Mesenchymal stem cell (in vitro differentiated cells and primary cell): ENCODE data around the gene CD28.
A peak's percentile ranks its signal among the peaks of the same experiment; 100 is the strongest.

Source experiments
- DNase-seq: peaks from one replicate; pipeline ENCODE4 v3.0.0-alpha.2; 2013
- H2AFZ ChIP-seq: one replicate; pipeline ENCODE4 v1.6.1; 2013; ENCODE audit warnings: low read depth, mild to moderate bottlenecking, control low read depth, inconsistent platforms, low read length, moderate library complexity
- H2AK5ac ChIP-seq: 2 replicates; pipeline ENCODE4 v1.6.1; 2013; ENCODE audit warnings: low read length, moderate library complexity, mild to moderate bottlenecking, inconsistent platforms; ENCODE audit not compliant: severe bottlenecking
- H2BK120ac ChIP-seq: one replicate; pipeline ENCODE4 v1.6.1; 2013; ENCODE audit warnings: low read depth, mild to moderate bottlenecking, inconsistent platforms, low read length, moderate library complexity
- H2BK12ac ChIP-seq, 2 experiments: one replicate each; pipeline ENCODE4 v1.6.1; 2013; ENCODE audit warnings: inconsistent platforms in 2 of 2, low read length in 2 of 2, mild to moderate bottlenecking in 2 of 2, moderate library complexity in 2 of 2, control low read depth in 1 of 2
- H2BK15ac ChIP-seq: one replicate; pipeline ENCODE4 v1.6.1; 2013; ENCODE audit warnings: mild to moderate bottlenecking, low read depth, inconsistent platforms; ENCODE audit not compliant: poor library complexity, severe bottlenecking
- H2BK5ac ChIP-seq: 2 replicates; pipeline ENCODE4 v1.6.1; 2013; ENCODE audit warnings: low read depth, mild to moderate bottlenecking, low read length, control low read depth, inconsistent platforms; ENCODE audit not compliant: poor library complexity, severe bottlenecking
- H3K14ac ChIP-seq, 2 experiments: one replicate each; pipeline ENCODE4 v1.6.1; 2013; ENCODE audit warnings: inconsistent platforms in 2 of 2, low read length in 2 of 2, control low read depth in 1 of 2, mild to moderate bottlenecking in 1 of 2, moderate library complexity in 1 of 2
- H3K18ac ChIP-seq, 2 experiments: one replicate each; pipeline ENCODE4 v1.6.1; 2013; ENCODE audit warnings: inconsistent platforms in 2 of 2, low read length in 2 of 2, control low read depth in 1 of 2, low read depth in 1 of 2, mild to moderate bottlenecking in 1 of 2
- H3K23ac ChIP-seq, 2 experiments: one replicate each; pipeline ENCODE4 v1.6.1; 2013; ENCODE audit warnings: inconsistent platforms in 2 of 2, low read length in 2 of 2, mild to moderate bottlenecking in 2 of 2, moderate library complexity in 2 of 2, control low read depth in 1 of 2
- H3K27ac ChIP-seq: 2 replicates; pipeline ENCODE4 v1.5.1; 2013; ENCODE audit warnings: mild to moderate bottlenecking, moderate library complexity, low read length, control low read depth, inconsistent platforms; ENCODE audit not compliant: poor library complexity, severe bottlenecking
- H3K27me3 ChIP-seq, 2 experiments: 2 replicates each; pipeline versions ENCODE4 v1.6.1 to v1.7.0; 2013; ENCODE audit warnings: low read length in 2 of 2, mild to moderate bottlenecking in 2 of 2, moderate library complexity in 2 of 2, control low read depth in 1 of 2, inconsistent platforms in 1 of 2; ENCODE audit not compliant: control insufficient read depth in 1 of 2, insufficient read depth in 1 of 2
- H3K36me3 ChIP-seq, 2 experiments: 2 replicates each; pipeline versions ENCODE4 v1.6.1 to v1.7.0; 2013; ENCODE audit warnings: low read length in 2 of 2, control low read depth in 1 of 2, inconsistent platforms in 1 of 2, low read depth in 1 of 2, mild to moderate bottlenecking in 1 of 2; ENCODE audit not compliant: insufficient read depth in 2 of 2, control insufficient read depth in 1 of 2
- H3K4ac ChIP-seq, 2 experiments: one replicate each; pipeline ENCODE4 v1.6.1; 2013; ENCODE audit warnings: inconsistent platforms in 2 of 2, low read length in 2 of 2, mild to moderate bottlenecking in 2 of 2, moderate library complexity in 2 of 2, control low read depth in 1 of 2, low read depth in 1 of 2
- H3K4me1 ChIP-seq: 2 replicates; pipeline ENCODE4 v1.6.1; 2013; ENCODE audit warnings: low read depth, low read length, control low read depth; ENCODE audit not compliant: control insufficient read depth, insufficient read depth
- H3K4me2 ChIP-seq: 2 replicates; pipeline ENCODE4 v1.6.1; 2013; ENCODE audit warnings: low read length, mild to moderate bottlenecking, inconsistent platforms; ENCODE audit not compliant: poor library complexity, severe bottlenecking
- H3K4me3 ChIP-seq, 2 experiments: 2 replicates each; pipeline versions ENCODE4 v1.5.1 to v1.7.0; 2013; ENCODE audit warnings: low read length in 2 of 2, mild to moderate bottlenecking in 2 of 2, control low read depth in 1 of 2, low read depth in 1 of 2; ENCODE audit not compliant: insufficient read depth in 1 of 2
- H3K79me1 ChIP-seq: replicated peaks from 2 replicates; pipeline ENCODE4 v1.6.1; 2013; ENCODE audit warnings: mild to moderate bottlenecking, control low read depth, low read length, inconsistent platforms; ENCODE audit not compliant: poor library complexity, severe bottlenecking
- H3K9ac ChIP-seq: 2 replicates; pipeline ENCODE4 v1.7.0; 2013; ENCODE audit warnings: mild to moderate bottlenecking, low read length, moderate library complexity
- H3K9me3 ChIP-seq: 2 replicates; pipeline ENCODE4 v1.7.0; 2013; ENCODE audit warnings: mild to moderate bottlenecking, low read length; ENCODE audit not compliant: control insufficient read depth
- H4K8ac ChIP-seq: one replicate; pipeline ENCODE4 v1.6.1; 2013; ENCODE audit warnings: inconsistent platforms, mild to moderate bottlenecking, low read length, moderate library complexity
- H4K91ac ChIP-seq: one replicate; pipeline ENCODE4 v1.6.1; 2013; ENCODE audit warnings: mild to moderate bottlenecking, low read length, inconsistent platforms
- WGBS: methylation state at CpG from one replicate; pipeline ENCODE4 v1.1.7; 2013; ENCODE audit warnings: mixed read lengths; 5-methylcytosine and 5-hydroxymethylcytosine counted together

CD28 gene

DNA sequence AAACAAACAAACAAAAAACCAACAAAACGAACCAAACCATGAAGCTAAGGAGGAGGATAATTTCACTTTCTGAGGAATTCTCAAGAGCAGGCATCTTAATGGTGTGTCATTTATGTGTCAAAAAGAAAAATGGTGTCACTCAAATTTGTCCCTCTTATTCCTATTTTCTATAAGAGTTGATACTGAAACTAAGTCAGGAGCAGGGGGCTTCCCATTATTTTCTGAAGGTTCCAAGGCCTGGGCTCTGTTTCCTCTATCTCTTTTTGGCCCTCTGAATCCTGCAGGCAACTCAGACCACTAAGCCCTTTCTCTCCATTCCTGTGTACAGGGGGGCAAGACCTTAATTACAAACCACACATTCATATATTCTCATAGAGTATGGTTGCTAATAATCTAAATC lies 44.0 kb upstream of the CD28 start:
- Histone ChIP-seq H3K27ac (no peak overlapping the region), H4K8ac (no peak overlapping the region), H3K36me3 (no peaks in the 10 kb centered on the region), H3K4me1 (no peaks in the 10 kb centered on the region), H2BK12ac (no peak overlapping the region), H3K4ac (no peak overlapping the region), H2BK5ac (no peak overlapping the region), H3K79me1 (no peaks in the 10 kb centered on the region), H3K4me3 (no peak overlapping the region), H3K14ac (no peak overlapping the region), H3K9me3 (no peaks in the 10 kb centered on the region), H2BK120ac (no peak overlapping the region), H2BK15ac (no peak overlapping the region), H3K4me2 (no peak overlapping the region), H3K27me3 (no peaks in the 10 kb centered on the region), H3K9ac (no peak overlapping the region), H4K91ac (no peak overlapping the region), H3K18ac (no peak overlapping the region), H2AFZ (no peak overlapping the region), H3K23ac (no peak overlapping the region), H2AK5ac (no peak overlapping the region)
- WGBS: no CpG with 5 or more reads among the region's 1 CpG
- DNase-seq: no peak

DNA sequence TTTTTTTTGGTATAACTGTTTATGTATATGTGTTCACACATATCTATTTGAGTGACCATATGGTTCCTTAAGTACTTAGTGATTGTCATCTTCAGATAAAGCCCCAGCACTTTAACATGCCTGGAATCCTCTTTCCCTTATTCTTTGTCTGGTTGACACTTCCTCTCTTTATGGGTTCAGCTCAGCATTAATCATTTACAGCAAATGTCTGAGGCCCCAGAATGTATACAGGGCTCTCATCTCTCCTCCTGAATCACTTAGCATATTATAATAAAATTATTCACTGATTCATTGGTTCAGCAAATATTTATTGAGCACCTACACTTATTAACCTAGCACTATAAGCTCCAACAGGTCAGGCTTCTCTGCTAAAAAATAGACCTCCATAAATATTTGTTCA lies 43.5 kb upstream of the CD28 start:
- no peak overlapping the region for H3K18ac ChIP-seq
- no peak overlapping the region for H3K27ac ChIP-seq

DNA sequence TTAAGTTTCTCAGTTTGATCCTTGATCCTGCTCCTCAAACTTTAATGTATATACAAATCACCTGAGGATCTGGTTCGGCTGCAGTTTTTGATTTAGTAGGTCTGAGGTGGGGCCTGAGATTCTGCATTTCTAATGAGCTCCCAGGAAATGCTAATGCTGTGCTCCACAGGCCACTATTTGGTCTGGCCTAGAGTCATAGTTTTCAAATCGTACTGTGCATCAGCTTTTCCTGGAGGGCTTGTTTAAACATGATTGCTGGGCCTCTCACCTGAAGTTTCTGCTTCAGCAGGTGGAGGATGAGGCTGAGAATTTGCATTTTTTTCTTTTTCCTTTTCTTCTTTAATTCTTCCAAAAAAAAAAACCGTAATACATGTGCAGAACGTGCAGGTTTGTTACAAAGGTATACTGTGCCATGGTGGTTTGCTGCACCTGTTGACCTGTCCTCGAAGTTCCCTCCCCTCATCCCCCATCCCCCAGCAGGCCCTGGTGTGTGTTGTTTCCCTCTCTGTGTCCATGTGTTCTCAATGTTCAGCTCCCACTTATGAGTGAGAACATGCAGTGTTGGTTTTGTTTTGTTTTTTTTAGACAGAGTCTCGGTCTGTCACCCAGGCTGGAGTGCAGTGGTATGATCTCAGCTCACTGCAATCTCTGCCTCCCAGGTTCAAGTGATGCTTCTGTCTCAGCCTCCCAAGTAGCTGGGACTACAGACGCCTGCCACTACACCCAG lies 42.2 kb upstream of the CD28 start:
- Histone ChIP-seq H3K4ac (no peak overlapping the region), H4K91ac (no peak overlapping the region), H2BK5ac (no peak overlapping the region), H3K4me1 (no peaks in the 10 kb centered on the region), H3K18ac (peak overlapping the region in 1 of 2 experiments; percentile 34), H4K8ac (no peak overlapping the region), H3K36me3 (no peaks in the 10 kb centered on the region), H3K14ac (no peak overlapping the region), H3K4me2 (no peak overlapping the region), H2AFZ (no peak overlapping the region), H2BK120ac (no peak overlapping the region), H3K9me3 (no peaks in the 10 kb centered on the region), H3K23ac (no peak overlapping the region), H2AK5ac (no peak overlapping the region), H3K4me3 (no peak overlapping the region), H2BK12ac (no peak overlapping the region), H3K27me3 (no peaks in the 10 kb centered on the region), H3K9ac (no peak overlapping the region), H3K27ac (no peak overlapping the region), H2BK15ac (no peak overlapping the region), H3K79me1 (no peaks in the 10 kb centered on the region)
- WGBS: 64% methylated on average over 6 of the region's 7 CpGs
- no peak for DNase-seq

More for the DNA sequence above, 43.5 kb upstream of the CD28 start:
- Histone ChIP-seq H2AFZ (no peak overlapping the region), H3K9ac (no peak overlapping the region), H3K79me1 (no peaks in the 10 kb centered on the region), H3K27me3 (no peaks in the 10 kb centered on the region), H2AK5ac (no peak overlapping the region), H3K23ac (no peak overlapping the region), H2BK15ac (no peak overlapping the region), H3K4ac (no peak overlapping the region), H3K4me1 (no peaks in the 10 kb centered on the region), H4K8ac (no peak overlapping the region), H2BK120ac (no peak overlapping the region), H3K4me2 (no peak overlapping the region), H4K91ac (no peak overlapping the region), H2BK12ac (no peak overlapping the region), H3K36me3 (no peaks in the 10 kb centered on the region), H3K4me3 (no peak overlapping the region), H3K14ac (no peak overlapping the region), H2BK5ac (no peak overlapping the region), H3K9me3 (no peaks in the 10 kb centered on the region)
- DNase-seq: peak; percentile 35

DNA sequence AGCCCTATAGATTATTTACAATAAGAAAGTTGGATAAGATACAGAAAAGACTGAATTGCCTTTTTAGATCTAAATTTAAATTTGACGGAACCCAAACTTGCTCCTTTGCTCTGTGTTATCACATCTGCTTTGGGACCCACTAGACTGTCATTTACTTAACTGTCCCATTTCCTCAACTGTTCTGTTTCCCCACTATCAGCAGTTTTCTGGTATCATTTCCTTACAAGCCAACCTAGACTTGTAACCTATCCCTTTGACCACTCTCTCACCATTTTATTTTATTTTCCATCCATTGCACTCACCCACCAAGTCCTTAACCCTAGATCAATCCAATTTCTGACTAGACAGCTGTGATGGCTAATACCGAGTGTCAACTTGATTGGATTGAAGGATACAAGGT lies 38.6 kb upstream of the CD28 start:
- H3K9ac ChIP-seq: no peak overlapping the region
- no peak overlapping the region for H2BK15ac ChIP-seq
- no peak overlapping the region for H3K4me2 ChIP-seq
- H3K4ac ChIP-seq: peak overlapping the region in 1 of 2 experiments; percentile 13
- no peaks in the 10 kb centered on the region for H3K27me3 ChIP-seq
- no peaks in the 10 kb centered on the region for H3K36me3 ChIP-seq
- no peak overlapping the region for H4K8ac ChIP-seq
- no peak for DNase-seq
- no peak overlapping the region for H4K91ac ChIP-seq
- H2AFZ ChIP-seq: no peak overlapping the region
- no peak overlapping the region for H3K14ac ChIP-seq
- no peak overlapping the region for H2BK12ac ChIP-seq
- H2BK120ac ChIP-seq: no peak overlapping the region
- no peaks in the 10 kb centered on the region for H3K79me1 ChIP-seq
- no peak overlapping the region for H3K18ac ChIP-seq
- no peak overlapping the region for H2AK5ac ChIP-seq
- no peak overlapping the region for H3K27ac ChIP-seq
- no peak overlapping the region for H3K23ac ChIP-seq
- H3K9me3 ChIP-seq: no peaks in the 10 kb centered on the region
- H3K4me1 ChIP-seq: no peaks in the 10 kb centered on the region
- 97% methylated on average over 2 of the region's 2 CpGs for WGBS
- no peak overlapping the region for H2BK5ac ChIP-seq
- H3K4me3 ChIP-seq: no peak overlapping the region
